22Rv1 (cell line): ENCODE data around the gene CHST8.

Experiments
- CTCF ChIP-seq: fragments of 450-650 bp; IDR thresholded peaks from 2 replicates; pipeline ENCODE4 v1.5.1; 2017; ENCODE audit warnings: mild to moderate bottlenecking
- ZFX ChIP-seq: fragments of 450-650 bp; IDR thresholded peaks from 2 replicates; pipeline ENCODE4 v1.6.1; 2017; ENCODE audit warnings: antibody characterized with exemption, borderline replicate concordance

DNA sequence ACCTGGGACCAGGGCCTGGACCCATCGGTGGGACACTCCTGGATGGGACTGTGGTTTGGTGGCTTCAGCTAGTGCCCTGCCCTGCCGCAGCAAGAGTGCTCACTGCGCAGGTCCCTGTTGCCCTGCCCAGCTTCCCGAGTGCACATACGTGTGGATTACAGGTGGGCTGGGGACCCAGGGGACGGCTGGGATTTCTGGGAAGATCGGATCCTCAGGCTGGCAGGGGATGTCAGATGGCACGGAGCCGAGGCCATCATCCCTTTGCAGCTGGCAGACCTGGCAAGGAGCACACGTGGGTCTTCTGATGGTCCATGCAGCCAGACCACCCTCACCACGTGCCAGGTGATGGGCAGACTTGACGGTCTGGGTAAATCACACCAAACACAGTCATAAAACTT, 69.3 kb downstream of the CHST8 start:
- TF ChIP-seq CTCF (no peak), ZFX (no peak)
